Endodermal cell (in vitro differentiated cells): ENCODE measurements around the gene RNF144A. TPM values are rescaled to one million over a fixed set of nuclear protein-coding genes. Genes with fewer than 3 reads are reported as not detected.

Experiments
- DNase-seq: peaks from one replicate; pipeline ENCODE4 v3.0.0-alpha.2; 2017
- H3K27ac ChIP-seq: 2 replicates; pipeline ENCODE4 v1.5.1; 2013; ENCODE audit warnings: mild to moderate bottlenecking, low read depth, low read length, moderate library complexity
- H3K27me3 ChIP-seq: 2 replicates; pipeline ENCODE4 v1.6.1; 2013; ENCODE audit warnings: mild to moderate bottlenecking, low read length, moderate library complexity; ENCODE audit not compliant: insufficient read depth, control insufficient read depth, poor library complexity, severe bottlenecking
- H3K36me3 ChIP-seq: 2 replicates; pipeline ENCODE4 v1.7.0; 2013; ENCODE audit warnings: mild to moderate bottlenecking, low read length, moderate library complexity; ENCODE audit not compliant: control insufficient read depth, insufficient read depth
- H3K4me1 ChIP-seq: one replicate; pipeline ENCODE4 v1.7.0; 2013; ENCODE audit warnings: low read length; ENCODE audit not compliant: control insufficient read depth, insufficient read depth
- H3K4me3 ChIP-seq: 2 replicates; pipeline ENCODE4 v1.5.1; 2013; ENCODE audit warnings: mild to moderate bottlenecking, low read length, moderate library complexity
- H3K9ac ChIP-seq: 2 replicates; pipeline ENCODE4 v1.6.1; 2013; ENCODE audit warnings: mild to moderate bottlenecking, low read length, moderate library complexity; ENCODE audit not compliant: poor library complexity, severe bottlenecking; ENCODE audit errors: extremely low read depth
- H3K9me3 ChIP-seq: 2 replicates; pipeline ENCODE4 v1.6.1; 2013; ENCODE audit warnings: mild to moderate bottlenecking, low read length, moderate library complexity; ENCODE audit not compliant: control insufficient read depth
- H3K27ac Mint-ChIP-seq: 2 replicates; pipeline ENCODE4 v1.8.0; 2020; ENCODE audit warnings: mixed read lengths
- H3K27me3 Mint-ChIP-seq: 2 replicates; pipeline ENCODE4 v1.8.0; 2021; ENCODE audit warnings: mild to moderate bottlenecking, mixed read lengths; ENCODE audit not compliant: insufficient read depth
- H3K36me3 Mint-ChIP-seq: 2 replicates; pipeline ENCODE4 v1.8.0; 2020; ENCODE audit warnings: low read depth, mixed read lengths
- H3K4me1 Mint-ChIP-seq: 2 replicates; pipeline ENCODE4 v1.8.0; 2020; ENCODE audit warnings: mixed read lengths
- H3K4me3 Mint-ChIP-seq: 2 replicates; pipeline ENCODE4 v1.8.0; 2020; ENCODE audit warnings: mild to moderate bottlenecking, moderate library complexity, mixed read lengths
- H3K9me3 Mint-ChIP-seq: 2 replicates; pipeline ENCODE4 v1.8.0; 2020; ENCODE audit warnings: mild to moderate bottlenecking, mixed read lengths
- WGBS, 2 experiments: methylation state at CpG; one replicate each; pipeline versions ENCODE4 v1.1.5 to v1.1.7; 2013; ENCODE audit warnings: missing lambda C conversion rate in 2 of 2, mixed read lengths in 1 of 2; ENCODE audit not compliant: insufficient coverage in 1 of 2, insufficient read length in 1 of 2; 5-methylcytosine and 5-hydroxymethylcytosine counted together
- total RNA-seq, 2 donors: library from RNA; stranded (reverse); fragmentation: NEBNext Ultra II Directional in 1 of 2; extraction: Animal tissue kit (Norgen Biotek cat#: 25700) in 1 of 2; gene quantifications; 2 replicates in 1 of 2; 3 replicates in 1 of 2; pipeline ENCODE4 v1.2.1, GENCODE V29; 2021
- TF ChIP-seq, protein P1 (sequence below): fragments of 200-600 bp; sonication (generic); conservative IDR thresholded peaks from 2 replicates; pipeline ENCODE4 v1.5.0; 2021; ENCODE audit warnings: antibody characterized with exemption, mild to moderate bottlenecking

RNF144A gene
- total RNA-seq, 2 donors from 2014 or later = 12.4 to 26.0 TPM

DNA sequence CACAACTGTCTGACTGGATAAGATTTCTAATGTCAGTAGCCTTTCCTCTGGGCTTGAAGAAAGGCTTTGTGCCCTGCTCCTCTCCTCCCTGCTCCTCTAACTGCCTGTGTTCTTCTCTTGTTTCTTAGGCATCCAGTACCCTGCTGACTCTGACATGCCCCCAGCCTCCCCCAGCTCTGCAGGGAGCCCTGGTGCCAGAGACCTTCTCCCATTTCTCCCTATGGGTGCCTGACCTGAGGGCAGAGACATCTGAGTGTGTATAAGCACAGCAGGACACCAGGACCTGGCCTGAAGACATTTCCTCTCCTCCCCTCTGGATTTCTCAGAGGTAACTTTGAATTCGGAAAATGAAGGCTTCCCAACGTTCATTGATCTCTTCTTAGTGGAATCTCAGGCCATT lies 23.6 kb downstream of the RNF144A start:
- peaks cover 11% of the 10 kb centered on the region for H3K36me3 Mint-ChIP-seq
- no peaks in the 10 kb centered on the region for H3K27me3 ChIP-seq
- peak overlapping the region; percentile 59 for H3K27ac ChIP-seq
- H3K36me3 ChIP-seq = no peaks in the 10 kb centered on the region
- H3K27me3 Mint-ChIP-seq = no peaks in the 10 kb centered on the region
- TF ChIP-seq, protein P1, sequence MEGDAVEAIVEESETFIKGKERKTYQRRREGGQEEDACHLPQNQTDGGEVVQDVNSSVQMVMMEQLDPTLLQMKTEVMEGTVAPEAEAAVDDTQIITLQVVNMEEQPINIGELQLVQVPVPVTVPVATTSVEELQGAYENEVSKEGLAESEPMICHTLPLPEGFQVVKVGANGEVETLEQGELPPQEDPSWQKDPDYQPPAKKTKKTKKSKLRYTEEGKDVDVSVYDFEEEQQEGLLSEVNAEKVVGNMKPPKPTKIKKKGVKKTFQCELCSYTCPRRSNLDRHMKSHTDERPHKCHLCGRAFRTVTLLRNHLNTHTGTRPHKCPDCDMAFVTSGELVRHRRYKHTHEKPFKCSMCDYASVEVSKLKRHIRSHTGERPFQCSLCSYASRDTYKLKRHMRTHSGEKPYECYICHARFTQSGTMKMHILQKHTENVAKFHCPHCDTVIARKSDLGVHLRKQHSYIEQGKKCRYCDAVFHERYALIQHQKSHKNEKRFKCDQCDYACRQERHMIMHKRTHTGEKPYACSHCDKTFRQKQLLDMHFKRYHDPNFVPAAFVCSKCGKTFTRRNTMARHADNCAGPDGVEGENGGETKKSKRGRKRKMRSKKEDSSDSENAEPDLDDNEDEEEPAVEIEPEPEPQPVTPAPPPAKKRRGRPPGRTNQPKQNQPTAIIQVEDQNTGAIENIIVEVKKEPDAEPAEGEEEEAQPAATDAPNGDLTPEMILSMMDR = no peak
- H3K9ac ChIP-seq = no peak overlapping the region
- no peaks in the 10 kb centered on the region for H3K9me3 Mint-ChIP-seq
- H3K4me3 Mint-ChIP-seq = no peak overlapping the region
- WGBS, 2 experiments = 24 to 41% methylated on average over 2 of the region's 2 CpGs
- peak overlapping the region; percentile 74 for H3K27ac Mint-ChIP-seq
- H3K9me3 ChIP-seq = no peaks in the 10 kb centered on the region
- no peak overlapping the region for H3K4me3 ChIP-seq
- H3K4me1 ChIP-seq = no peaks in the 10 kb centered on the region
- DNase-seq = peak; percentile 70
- peaks cover 13% of the 10 kb centered on the region for H3K4me1 Mint-ChIP-seq

DNA sequence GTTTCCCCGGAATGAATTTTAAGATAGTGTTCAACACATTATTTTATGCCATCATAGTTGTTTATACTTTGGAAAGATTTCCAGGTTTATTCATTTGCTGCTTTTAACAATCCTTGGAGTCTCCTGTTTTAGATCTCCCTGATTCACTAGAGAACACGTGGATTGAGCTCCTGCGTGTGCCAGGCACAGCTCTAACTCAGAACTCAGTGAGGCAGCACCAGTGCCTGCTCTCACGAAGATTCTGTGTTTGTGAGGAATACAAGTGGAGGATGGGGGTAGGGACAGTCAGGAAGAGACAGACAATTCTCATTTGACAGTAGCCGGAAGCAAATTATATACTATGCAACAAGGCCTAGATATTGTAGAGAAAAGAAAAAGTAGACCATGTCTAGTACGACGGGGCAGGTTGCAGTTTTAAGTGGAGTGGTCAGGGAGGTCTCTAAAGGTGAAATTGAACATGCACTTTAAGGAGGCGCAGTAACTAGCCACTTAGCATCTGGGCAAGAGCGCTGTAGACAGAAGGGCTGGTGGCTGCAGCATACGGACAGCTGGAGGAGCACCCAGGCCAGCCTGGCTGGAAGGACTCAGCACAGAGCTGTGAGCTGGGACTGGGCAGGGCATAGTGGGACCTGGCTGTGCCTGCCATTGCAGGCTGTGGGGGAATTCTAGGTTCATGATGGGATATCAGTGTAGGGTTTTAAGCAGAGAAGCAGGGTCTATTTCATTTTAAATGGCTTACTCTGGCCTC lies 24.3 kb downstream of the RNF144A start:
- no peak overlapping the region for H3K27ac Mint-ChIP-seq
- no peaks in the 10 kb centered on the region for H3K4me1 ChIP-seq
- peaks cover 11% of the 10 kb centered on the region for H3K36me3 Mint-ChIP-seq
- no peaks in the 10 kb centered on the region for H3K27me3 Mint-ChIP-seq
- H3K9ac ChIP-seq = no peak overlapping the region
- H3K27me3 ChIP-seq = no peaks in the 10 kb centered on the region
- H3K4me3 ChIP-seq = no peak overlapping the region
- 90 to 98% methylated on average over 5 to 10 of the region's 10 CpGs for WGBS, 2 experiments
- TF ChIP-seq, protein P1 = no peak
- no peak overlapping the region for H3K27ac ChIP-seq
- no peaks in the 10 kb centered on the region for H3K9me3 ChIP-seq
- peak; percentile 43 for DNase-seq
- H3K36me3 ChIP-seq = no peaks in the 10 kb centered on the region
- peaks cover 12% of the 10 kb centered on the region for H3K4me1 Mint-ChIP-seq
- H3K4me3 Mint-ChIP-seq = no peak overlapping the region
- H3K9me3 Mint-ChIP-seq = no peaks in the 10 kb centered on the region

DNA sequence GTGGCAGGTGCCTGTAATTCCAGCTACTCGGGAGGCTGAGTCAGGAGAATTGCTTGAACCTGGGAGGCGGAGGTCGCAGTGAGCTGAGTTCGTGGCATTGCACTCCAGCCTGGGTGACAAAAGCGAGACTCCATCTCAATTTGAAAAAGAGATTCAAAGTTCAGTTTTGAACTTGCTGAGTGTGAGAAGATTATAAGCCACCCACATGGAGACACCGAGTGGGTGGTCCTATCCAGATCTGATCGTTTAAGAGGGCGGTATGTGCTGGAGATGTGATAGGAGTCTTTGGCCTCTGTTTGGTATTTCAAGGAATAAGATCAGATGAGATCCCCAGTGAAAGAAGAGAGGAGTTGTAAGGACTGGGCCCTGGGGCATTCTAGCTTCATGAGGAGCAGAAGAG lies 25.6 kb downstream of the RNF144A start:
- TF ChIP-seq, protein P1 = no peak
- H3K27ac Mint-ChIP-seq = no peak overlapping the region
- no peaks in the 10 kb centered on the region for H3K27me3 Mint-ChIP-seq
- Histone ChIP-seq H3K9me3 (no peaks in the 10 kb centered on the region), H3K4me3 (no peak overlapping the region), H3K9ac (no peak overlapping the region), H3K27ac (no peak overlapping the region), H3K27me3 (no peaks in the 10 kb centered on the region), H3K4me1 (no peaks in the 10 kb centered on the region), H3K36me3 (no peaks in the 10 kb centered on the region)
- DNase-seq = no peak
- no peaks in the 10 kb centered on the region for H3K9me3 Mint-ChIP-seq
- H3K4me1 Mint-ChIP-seq = peaks cover 12% of the 10 kb centered on the region
- H3K36me3 Mint-ChIP-seq = peaks cover 11% of the 10 kb centered on the region
- 89 to 96% methylated on average over 8 of the region's 8 CpGs for WGBS, 2 experiments
- no peak overlapping the region for H3K4me3 Mint-ChIP-seq
